HCT116 (cell line): ENCODE data around the gene DISP2.

ENCODE experiments used
- ELF1 ChIP-seq: IDR thresholded peaks from 2 replicates; pipeline ENCODE4 v1.6.1; 2012; ENCODE audit warnings: low read depth, borderline replicate concordance
- EZH2 ChIP-seq: fragments of 200-600 bp; sonication (generic); IDR thresholded peaks from 2 replicates; pipeline ENCODE4 v1.6.1; 2017; ENCODE audit warnings: antibody characterized with exemption, mixed run types
- EZH2phosphoT487 ChIP-seq: fragments of 200-600 bp; IDR thresholded peaks from 2 replicates; pipeline ENCODE4 v1.6.1; 2018; ENCODE audit warnings: antibody characterized with exemption, borderline replicate concordance
- FOSL1 ChIP-seq: IDR thresholded peaks from 2 replicates; pipeline ENCODE4 v1.6.1; 2012; ENCODE audit warnings: low read depth
- JUND ChIP-seq: IDR thresholded peaks from 2 replicates; pipeline ENCODE4 v1.6.1; 2012
- MAX ChIP-seq: IDR thresholded peaks from 2 replicates; pipeline ENCODE4 v1.6.1; 2012
- POLR2A ChIP-seq: IDR thresholded peaks from 2 replicates; pipeline ENCODE4 v1.7.0; 2011; ENCODE audit warnings: borderline replicate concordance; ENCODE audit not compliant: insufficient read depth, insufficient read length; ENCODE audit errors: extremely low read depth
- POLR2AphosphoS5 ChIP-seq: IDR thresholded peaks from 2 replicates; pipeline ENCODE4 v1.6.1; 2011; ENCODE audit warnings: mild to moderate bottlenecking, low read depth, low read length, moderate library complexity
- TF ChIP-seq, protein P1 (sequence below), 3 experiments: fragments of 200-600 bp in 1 of 3; sonication (generic) in 1 of 3; IDR thresholded peaks in 2 of 3; conservative IDR thresholded peaks in 1 of 3; 2 replicates each; pipeline ENCODE4 v1.5.1; 2012 to 2017; ENCODE audit warnings: low read depth in 2 of 3, low read length in 2 of 3, antibody characterized with exemption in 1 of 3, borderline replicate concordance in 1 of 3, control low read depth in 1 of 3, mild to moderate bottlenecking in 1 of 3, mixed read lengths in 1 of 3, mixed run types in 1 of 3, moderate library complexity in 1 of 3; ENCODE audit not compliant: insufficient read depth in 1 of 3

GRCh38 chr15:40379374-40379773 lies 21.4 kb downstream of the DISP2 start:
- TF ChIP-seq ELF1, result no peak
- no peak for TF ChIP-seq EZH2
- TF ChIP-seq EZH2phosphoT487, result no peak
- no peak for TF ChIP-seq POLR2AphosphoS5
- TF ChIP-seq MAX, result no peak
- TF ChIP-seq, protein P1, sequence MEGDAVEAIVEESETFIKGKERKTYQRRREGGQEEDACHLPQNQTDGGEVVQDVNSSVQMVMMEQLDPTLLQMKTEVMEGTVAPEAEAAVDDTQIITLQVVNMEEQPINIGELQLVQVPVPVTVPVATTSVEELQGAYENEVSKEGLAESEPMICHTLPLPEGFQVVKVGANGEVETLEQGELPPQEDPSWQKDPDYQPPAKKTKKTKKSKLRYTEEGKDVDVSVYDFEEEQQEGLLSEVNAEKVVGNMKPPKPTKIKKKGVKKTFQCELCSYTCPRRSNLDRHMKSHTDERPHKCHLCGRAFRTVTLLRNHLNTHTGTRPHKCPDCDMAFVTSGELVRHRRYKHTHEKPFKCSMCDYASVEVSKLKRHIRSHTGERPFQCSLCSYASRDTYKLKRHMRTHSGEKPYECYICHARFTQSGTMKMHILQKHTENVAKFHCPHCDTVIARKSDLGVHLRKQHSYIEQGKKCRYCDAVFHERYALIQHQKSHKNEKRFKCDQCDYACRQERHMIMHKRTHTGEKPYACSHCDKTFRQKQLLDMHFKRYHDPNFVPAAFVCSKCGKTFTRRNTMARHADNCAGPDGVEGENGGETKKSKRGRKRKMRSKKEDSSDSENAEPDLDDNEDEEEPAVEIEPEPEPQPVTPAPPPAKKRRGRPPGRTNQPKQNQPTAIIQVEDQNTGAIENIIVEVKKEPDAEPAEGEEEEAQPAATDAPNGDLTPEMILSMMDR (IDR thresholded peaks at IDR 0.05 in 2 of 3, conservative IDR thresholded peaks at IDR 0.05 in 1 of 3; ENCODE audit: borderline replicate concordance in 1 of 3, insufficient read depth in 1 of 3, low read depth in 2 of 3, low read length in 2 of 3), result no peak
- no peak for TF ChIP-seq JUND
- no peak for TF ChIP-seq POLR2A
- TF ChIP-seq FOSL1, result no peak
